Left forelimb (tissue), 1 donor: ENCODE results near the gene AP5M1.
"Not testable (repeated sequence)": the region's sequence is repeated elsewhere in the genome, so short reads cannot be mapped to it uniquely, and the experiment has no call there.

Experiments used
- DNase-seq: peaks from one replicate; pipeline ENCODE4 v3.0.0-alpha.2; 2018; ENCODE audit warnings: low spot score

Gene AP5M1

GRCh38 chr14:57268161-57269069 lies at the start of gene AP5M1, which contains the start of gene EXOC5:
Gene AP5M1, plus strand, starts transcription at chr14:57268971. Its CDS starts 344 bp downstream, at chr14:57269315.
Gene EXOC5, minus strand, starts transcription at chr14:57268905. Its CDS starts 257 bp downstream, at chr14:57268648.
- peak; percentile 95 for DNase-seq

- DNase-seq, result no peak
Measured at GRCh38 chr14:57221931-57222330, 46.8 kb upstream of the AP5M1 start.

GRCh38 chr14:57227083-57227482 lies 41.7 kb upstream of the AP5M1 start:
- no peak for DNase-seq

GRCh38 chr14:57228320-57228719 lies 40.5 kb upstream of the AP5M1 start:
- not testable (repeated sequence) for DNase-seq

GRCh38 chr14:57232006-57232405 lies 36.8 kb upstream of the AP5M1 start:
- DNase-seq, result no peak

- not testable (repeated sequence) for DNase-seq
Measured at GRCh38 chr14:57240115-57240514, 28.7 kb upstream of the AP5M1 start.

GRCh38 chr14:57243320-57243719 lies 25.5 kb upstream of the AP5M1 start:
- DNase-seq, result no peak

GRCh38 chr14:57244106-57244505 lies 24.7 kb upstream of the AP5M1 start:
- DNase-seq, result no peak

GRCh38 chr14:57245941-57246340 lies 22.8 kb upstream of the AP5M1 start:
- no peak for DNase-seq

GRCh38 chr14:57246933-57247657 lies 21.7 kb upstream of the AP5M1 start:
- no peak for DNase-seq

- no peak for DNase-seq
Measured at GRCh38 chr14:57254884-57255283, 13.9 kb upstream of the AP5M1 start.

GRCh38 chr14:57258221-57258620 lies 10.6 kb upstream of the AP5M1 start:
- not testable (repeated sequence) for DNase-seq

GRCh38 chr14:57259672-57260071 lies 9.1 kb upstream of the AP5M1 start:
- DNase-seq, result no peak

- no peak for DNase-seq
Measured at GRCh38 chr14:57261604-57262003, 7.2 kb upstream of the AP5M1 start.

- no peak for DNase-seq
Measured at GRCh38 chr14:57262117-57262516, 6.7 kb upstream of the AP5M1 start.

GRCh38 chr14:57266065-57266464 lies 2.7 kb upstream of the AP5M1 start:
- DNase-seq, result no peak

GRCh38 chr14:57273236-57273635 lies 4.5 kb downstream of the AP5M1 start:
- no peak for DNase-seq

GRCh38 chr14:57274551-57274950 lies 5.8 kb downstream of the AP5M1 start:
- no peak for DNase-seq

GRCh38 chr14:57275023-57275664 lies 6.4 kb downstream of the AP5M1 start:
- DNase-seq, result no peak

GRCh38 chr14:57277062-57277461 lies 8.3 kb downstream of the AP5M1 start:
- DNase-seq, result no peak

- DNase-seq, result no peak
Measured at GRCh38 chr14:57287745-57288144, 19.0 kb downstream of the AP5M1 start.

- no peak for DNase-seq
Measured at GRCh38 chr14:57290751-57291150, 22.0 kb downstream of the AP5M1 start.
